Stomach (tissue), 4 donors: ENCODE data around the gene PHLDB3.

ENCODE experiments used
- CTCF ChIP-seq, 7 experiments: fragments of 450-650 bp in 4 of 7; fragments of 200-600 bp in 3 of 7; sonication (generic) in 3 of 7; IDR thresholded peaks; one replicate each; pipeline ENCODE4 v1.5.1; 2016 to 2019; ENCODE audit warnings: antibody characterized with exemption in 7 of 7, control low read depth in 2 of 7, mild to moderate bottlenecking in 1 of 7
- POLR2A ChIP-seq, 4 donors: fragments of 450-650 bp; IDR thresholded peaks; one replicate each; pipeline ENCODE4 v1.6.1; 2016; ENCODE audit warnings: antibody characterized with exemption in 4 of 4, control low read depth in 2 of 4, mild to moderate bottlenecking in 1 of 4, moderate library complexity in 1 of 4

DNA sequence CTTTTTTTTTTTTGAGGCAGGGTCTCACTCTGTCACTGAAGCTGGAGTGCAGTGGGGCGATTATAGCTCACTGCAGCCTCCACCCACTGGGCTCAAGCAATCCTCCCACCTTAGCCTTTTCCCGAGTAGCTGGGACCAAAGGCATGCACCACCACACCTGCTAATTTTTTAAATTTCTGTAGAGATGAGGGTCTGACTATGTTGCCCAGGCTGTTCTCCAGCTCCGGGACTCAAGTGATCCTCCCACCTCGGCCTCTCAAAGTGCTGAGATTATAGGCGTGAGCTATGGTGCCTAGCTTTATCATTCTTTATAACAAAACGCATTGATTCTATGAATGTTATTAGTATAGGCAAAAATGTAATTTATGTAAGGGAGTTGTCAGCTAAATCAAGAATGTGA, 21.3 kb downstream of the PHLDB3 start:
- TF ChIP-seq CTCF (IDR thresholded peaks at IDR 0.05) (no peak), POLR2A (IDR thresholded peaks at IDR 0.05) (no peak)
